Measurements from ENCODE around the gene SBNO2.

- TF ChIP-seq, protein P1, sequence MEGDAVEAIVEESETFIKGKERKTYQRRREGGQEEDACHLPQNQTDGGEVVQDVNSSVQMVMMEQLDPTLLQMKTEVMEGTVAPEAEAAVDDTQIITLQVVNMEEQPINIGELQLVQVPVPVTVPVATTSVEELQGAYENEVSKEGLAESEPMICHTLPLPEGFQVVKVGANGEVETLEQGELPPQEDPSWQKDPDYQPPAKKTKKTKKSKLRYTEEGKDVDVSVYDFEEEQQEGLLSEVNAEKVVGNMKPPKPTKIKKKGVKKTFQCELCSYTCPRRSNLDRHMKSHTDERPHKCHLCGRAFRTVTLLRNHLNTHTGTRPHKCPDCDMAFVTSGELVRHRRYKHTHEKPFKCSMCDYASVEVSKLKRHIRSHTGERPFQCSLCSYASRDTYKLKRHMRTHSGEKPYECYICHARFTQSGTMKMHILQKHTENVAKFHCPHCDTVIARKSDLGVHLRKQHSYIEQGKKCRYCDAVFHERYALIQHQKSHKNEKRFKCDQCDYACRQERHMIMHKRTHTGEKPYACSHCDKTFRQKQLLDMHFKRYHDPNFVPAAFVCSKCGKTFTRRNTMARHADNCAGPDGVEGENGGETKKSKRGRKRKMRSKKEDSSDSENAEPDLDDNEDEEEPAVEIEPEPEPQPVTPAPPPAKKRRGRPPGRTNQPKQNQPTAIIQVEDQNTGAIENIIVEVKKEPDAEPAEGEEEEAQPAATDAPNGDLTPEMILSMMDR (conservative IDR thresholded peaks at IDR 0.05; ENCODE audit: low read depth, low read length): no peak
- TF ChIP-seq MAFK (IDR thresholded peaks at IDR 0.05; ENCODE audit: low read depth, low read length) (no peak), POLR2A (IDR thresholded peaks at IDR 0.05; ENCODE audit: low read depth, low read length) (no peak), CHD1 (IDR thresholded peaks at IDR 0.05; ENCODE audit: low read depth, low read length) (no peak), FOS (IDR thresholded peaks at IDR 0.05; ENCODE audit: low read depth, low read length) (no peak), RFX5 (IDR thresholded peaks at IDR 0.05; ENCODE audit: low read depth, low read length) (no peak), CEBPB (IDR thresholded peaks at IDR 0.05; ENCODE audit: low read depth, low read length) (no peak), BHLHE40 (IDR thresholded peaks at IDR 0.05; ENCODE audit: low read depth, low read length) (no peak), NFE2L2 (IDR thresholded peaks at IDR 0.05; ENCODE audit: low read depth, low read length) (no peak), MXI1 (IDR thresholded peaks at IDR 0.05; ENCODE audit: borderline replicate concordance, low read depth, low read length) (no peak), SMC3 (IDR thresholded peaks at IDR 0.05; ENCODE audit: low read depth, low read length) (no peak)
- TF ChIP-seq, protein P2, sequence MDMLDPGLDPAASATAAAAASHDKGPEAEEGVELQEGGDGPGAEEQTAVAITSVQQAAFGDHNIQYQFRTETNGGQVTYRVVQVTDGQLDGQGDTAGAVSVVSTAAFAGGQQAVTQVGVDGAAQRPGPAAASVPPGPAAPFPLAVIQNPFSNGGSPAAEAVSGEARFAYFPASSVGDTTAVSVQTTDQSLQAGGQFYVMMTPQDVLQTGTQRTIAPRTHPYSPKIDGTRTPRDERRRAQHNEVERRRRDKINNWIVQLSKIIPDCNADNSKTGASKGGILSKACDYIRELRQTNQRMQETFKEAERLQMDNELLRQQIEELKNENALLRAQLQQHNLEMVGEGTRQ (IDR thresholded peaks at IDR 0.05; ENCODE audit: low read depth, low read length): no peak
Observed at GRCh38 chr19:1113986-1114483, 60.0 kb downstream of the SBNO2 start.

All from IMR-90 (cell line).